Mammary epithelial cell (primary cell): ENCODE results near the gene SPATA32.

Experiments used
- CTCF ChIP-seq, 2 donors: IDR thresholded peaks in 1 of 2; conservative IDR thresholded peaks in 1 of 2; 2 replicates each; pipeline ENCODE4 v1.5.1; 2011 to 2012; ENCODE audit warnings: inconsistent platforms in 2 of 2, low read length in 2 of 2, mild to moderate bottlenecking in 2 of 2, control low read depth in 1 of 2, low read depth in 1 of 2; ENCODE audit not compliant: insufficient read depth in 1 of 2; ENCODE audit errors: extremely low read depth in 1 of 2
- EZH2 ChIP-seq: IDR thresholded peaks from 2 replicates; pipeline ENCODE4 v1.6.1; 2012; ENCODE audit warnings: low read length, inconsistent platforms, borderline replicate concordance

- TF ChIP-seq CTCF (conservative IDR thresholded peaks at IDR 0.05 in 1 of 2, IDR thresholded peaks at IDR 0.05 in 1 of 2; ENCODE audit: extremely low read depth in 1 of 2, insufficient read depth in 1 of 2, low read depth in 1 of 2, low read length in 2 of 2) (no peak), EZH2 (no peak)
Observed at GRCh38 chr17:45260204-45260783, 1.6 kb downstream of the SPATA32 start.
